ENCODE data around the gene BRICD5.

Gene BRICD5

DNA sequence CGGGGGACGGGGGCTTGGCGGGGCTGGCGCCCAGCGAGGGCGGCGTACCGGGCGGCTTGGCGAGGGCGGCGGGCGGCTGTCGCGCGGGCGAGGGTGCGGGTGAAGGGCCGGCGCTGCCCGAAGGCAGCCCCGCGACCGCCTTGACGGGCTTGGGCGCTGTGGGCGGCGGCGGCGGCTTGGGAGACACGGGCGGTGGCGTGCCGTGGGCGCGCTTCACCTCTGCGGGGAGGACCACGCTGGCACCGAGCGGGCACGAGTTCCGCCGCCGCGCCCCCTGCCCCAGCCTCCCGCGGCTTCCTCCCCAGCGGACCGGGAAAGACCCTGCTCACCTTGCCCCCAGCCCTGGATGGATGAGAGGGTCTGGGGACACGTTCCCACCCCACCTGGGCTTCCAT is 31.6 kb downstream of the BRICD5 start:
- DNase-seq, result no peak

- DNase-seq, result no peak
These were observed 32.1 kb downstream of the BRICD5 start for GRCh38 chr16:2178321-2179106.

GRCh38 chr16:2177561-2177960 is 33.1 kb downstream of the BRICD5 start:
- DNase-seq, result no peak

GRCh38 chr16:2177101-2177500 is 33.6 kb downstream of the BRICD5 start:
- DNase-seq, result no peak

DNA sequence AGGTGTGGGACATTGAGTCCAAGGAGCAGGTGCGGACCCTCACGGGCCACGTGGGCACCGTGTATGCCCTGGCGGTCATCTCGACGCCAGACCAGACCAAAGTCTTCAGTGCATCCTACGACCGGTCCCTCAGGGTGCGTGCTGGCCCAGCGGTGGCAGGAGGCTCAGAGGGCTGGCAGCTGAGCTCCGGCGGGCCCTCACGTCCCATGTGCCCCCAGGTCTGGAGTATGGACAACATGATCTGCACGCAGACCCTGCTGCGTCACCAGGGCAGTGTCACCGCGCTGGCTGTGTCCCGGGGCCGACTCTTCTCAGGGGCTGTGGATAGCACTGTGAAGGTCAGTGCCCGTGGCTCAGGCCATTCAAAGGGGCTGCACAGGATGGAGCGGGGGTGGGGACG is 34.6 kb downstream of the BRICD5 start:
- no peak for DNase-seq

DNA sequence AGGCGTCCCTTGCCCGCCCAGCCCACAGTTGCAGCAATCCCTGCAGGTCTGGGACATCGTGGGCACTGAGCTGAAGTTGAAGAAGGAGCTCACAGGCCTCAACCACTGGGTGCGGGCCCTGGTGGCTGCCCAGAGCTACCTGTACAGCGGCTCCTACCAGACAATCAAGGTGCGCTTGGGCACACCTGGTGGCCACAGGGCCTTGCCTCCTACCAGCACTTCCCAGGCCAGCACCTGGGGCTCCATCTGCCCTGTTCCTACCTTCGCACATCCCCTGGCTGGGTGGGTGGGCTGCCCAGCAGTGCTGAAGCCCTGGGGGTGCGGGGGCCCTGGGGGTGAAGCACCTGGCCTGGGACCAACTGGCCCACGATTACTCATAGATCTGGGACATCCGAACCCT is 35.2 kb downstream of the BRICD5 start:
- DNase-seq, result no peak

DNA sequence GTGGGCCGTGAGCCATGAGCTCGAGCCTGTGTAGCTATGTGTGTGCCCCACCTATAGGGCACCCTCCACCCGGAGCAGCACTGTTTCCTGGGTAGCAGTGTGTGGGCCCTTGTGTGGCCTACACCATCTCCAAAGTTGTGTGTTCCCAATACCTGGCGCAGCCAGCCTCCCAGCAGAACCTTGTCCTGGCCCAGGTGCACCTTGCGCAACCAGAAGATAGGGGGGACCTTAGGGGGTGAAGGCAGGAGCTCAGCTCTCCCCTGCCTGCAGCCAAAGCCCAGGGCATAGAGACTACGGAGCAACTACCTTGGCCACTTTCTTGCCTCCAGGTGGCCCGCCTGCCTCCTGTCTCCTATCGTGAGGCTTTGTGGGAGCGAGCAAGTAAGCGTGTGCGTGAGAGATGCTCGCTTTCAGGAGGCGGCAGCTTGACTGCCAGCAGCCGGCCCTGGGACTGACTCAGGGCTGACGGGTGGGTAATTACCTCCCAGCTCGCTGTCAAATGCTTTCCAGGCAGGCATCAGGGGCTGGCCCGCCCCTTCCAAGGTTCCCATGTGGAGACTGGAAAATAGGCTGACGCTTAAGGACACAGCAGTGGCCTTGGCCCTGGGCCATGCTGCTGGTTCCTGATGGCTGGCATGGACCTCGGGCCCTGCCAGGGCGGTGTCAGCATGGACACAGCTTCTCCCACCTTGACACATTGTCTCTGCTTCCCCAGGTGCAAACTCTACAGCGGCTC is 36.1 kb downstream of the BRICD5 start:
- DNase-seq, result no peak

- DNase-seq, result no peak
These were observed 36.7 kb downstream of the BRICD5 start for GRCh38 chr16:2173916-2174315.

- DNase-seq, result no peak
These were observed 37.3 kb downstream of the BRICD5 start for GRCh38 chr16:2173366-2173765.

DNA sequence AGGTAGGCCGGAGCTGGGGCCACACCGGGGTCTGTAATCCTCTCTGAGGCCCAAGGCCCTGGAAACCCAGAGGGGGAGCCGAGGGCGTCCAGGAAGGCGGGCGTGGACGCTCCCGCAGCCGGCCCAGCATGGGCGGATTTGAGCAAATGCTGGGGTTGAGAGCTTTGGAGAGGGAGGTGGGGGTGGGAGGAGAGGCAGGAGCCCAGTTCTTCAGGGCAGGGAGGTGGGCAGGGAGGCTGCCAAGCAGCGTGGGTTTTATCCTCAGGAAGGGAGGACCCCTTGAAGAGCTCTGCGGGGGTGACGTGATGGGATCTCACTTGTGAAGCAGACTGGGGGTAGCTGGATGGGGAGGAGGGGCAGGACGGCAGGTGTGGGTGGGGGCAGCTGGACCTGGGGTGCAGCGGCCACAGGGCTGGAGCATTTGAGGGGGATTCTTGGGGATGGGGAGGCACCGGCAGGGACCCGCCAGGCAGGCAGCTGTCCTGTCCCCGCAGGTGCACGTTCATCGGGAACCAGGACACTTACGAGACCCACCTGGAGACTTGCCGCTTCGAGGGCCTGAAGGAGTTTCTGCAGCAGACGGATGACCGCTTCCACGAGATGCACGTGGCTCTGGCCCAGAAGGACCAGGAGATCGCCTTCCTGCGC is 37.9 kb downstream of the BRICD5 start:
- no peak for DNase-seq

- DNase-seq, result no peak
These were observed 39.0 kb downstream of the BRICD5 start for GRCh38 chr16:2171601-2172178.

DNA sequence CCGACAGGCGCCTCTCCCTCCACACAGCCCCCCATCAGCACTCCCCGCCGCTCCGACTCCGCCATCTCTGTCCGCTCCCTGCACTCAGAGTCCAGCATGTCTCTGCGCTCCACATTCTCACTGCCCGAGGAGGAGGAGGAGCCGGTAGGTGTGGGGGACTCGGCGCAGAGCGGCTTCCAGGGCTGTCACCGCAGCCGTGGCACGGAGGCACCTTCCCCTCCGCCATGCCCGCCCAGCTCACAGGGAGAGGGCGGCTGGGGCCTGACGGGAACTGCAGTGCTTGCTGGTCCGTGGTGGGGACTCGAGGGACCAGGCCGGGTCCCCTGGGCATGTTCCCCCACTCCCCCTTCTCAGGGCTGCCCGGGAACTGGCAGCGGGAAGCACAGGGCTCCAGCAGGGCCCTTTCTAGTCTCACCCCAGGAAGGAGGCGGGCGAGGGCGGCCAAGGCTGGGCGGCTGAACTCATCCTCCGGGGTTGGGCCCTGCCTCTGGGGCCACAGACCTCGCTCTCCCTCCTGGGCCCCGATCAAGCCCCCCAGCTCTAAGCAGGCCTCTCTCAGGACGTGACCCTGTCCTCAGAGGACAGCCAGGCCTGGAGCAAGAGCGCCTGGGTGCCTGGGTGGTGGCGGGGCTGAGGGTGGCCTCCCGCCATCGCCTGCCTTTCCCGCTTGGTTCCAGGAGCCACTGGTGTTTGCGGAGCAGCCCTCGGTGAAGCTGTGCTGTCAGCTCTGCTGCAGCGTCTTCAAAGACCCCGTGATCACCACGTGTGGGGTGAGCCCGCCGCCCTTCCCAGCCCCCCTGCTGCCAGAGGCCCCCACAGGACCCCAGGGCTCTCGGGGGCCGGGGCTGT is 39.9 kb downstream of the BRICD5 start:
- no peak for DNase-seq

GRCh38 chr16:2170080-2170479 is 40.6 kb downstream of the BRICD5 start:
- no peak for DNase-seq

GRCh38 chr16:2167068-2167638 is 43.5 kb downstream of the BRICD5 start:
- no peak for DNase-seq

GRCh38 chr16:2166263-2167067 is 44.2 kb downstream of the BRICD5 start:
- DNase-seq, result no peak

DNA sequence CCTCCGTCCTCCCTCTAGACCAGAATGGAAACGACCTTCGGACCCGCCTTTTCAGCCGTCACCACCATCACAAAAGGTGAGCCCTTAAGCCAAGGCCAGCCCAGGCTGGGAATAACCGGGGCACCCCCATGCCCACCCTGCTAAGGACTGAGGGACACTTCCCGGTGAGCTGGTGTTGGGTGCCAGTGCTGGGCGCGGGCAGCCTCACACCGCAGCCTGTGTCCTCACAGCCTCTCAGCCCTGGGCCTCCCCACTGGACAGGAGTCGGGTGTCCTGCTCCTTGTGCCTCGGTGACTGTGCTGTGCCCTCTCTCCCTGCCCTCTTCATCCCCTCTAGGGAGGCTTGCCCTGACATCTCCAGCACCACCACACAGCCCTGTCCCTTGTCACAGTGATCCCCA is 44.8 kb downstream of the BRICD5 start:
- DNase-seq, result no peak

- DNase-seq, result no peak
These were observed 47.3 kb downstream of the BRICD5 start for GRCh38 chr16:2163211-2163881.

DNA sequence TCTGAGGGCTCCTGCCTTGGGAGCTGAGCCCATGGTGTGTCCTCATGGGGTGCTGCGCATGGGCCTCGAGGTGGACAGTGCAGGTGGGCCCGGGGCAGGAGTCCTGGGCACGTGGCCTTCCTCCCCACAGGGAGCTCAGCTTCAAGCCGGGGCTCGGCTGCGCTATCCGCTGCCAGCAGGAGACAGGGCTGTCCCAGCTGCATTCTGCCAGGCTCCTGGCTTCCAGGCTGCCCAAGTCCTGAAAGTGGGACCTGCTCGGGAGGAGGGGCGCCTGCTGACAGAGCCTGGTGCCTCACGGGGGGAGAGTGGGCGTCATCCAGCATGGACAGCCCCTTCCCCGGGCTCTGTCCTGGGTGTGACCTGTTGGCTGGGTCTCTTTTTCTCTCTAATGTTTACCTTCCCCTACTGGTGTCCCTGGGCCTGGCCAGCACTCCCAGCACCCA is 48.0 kb downstream of the BRICD5 start:
- DNase-seq, result no peak

DNA sequence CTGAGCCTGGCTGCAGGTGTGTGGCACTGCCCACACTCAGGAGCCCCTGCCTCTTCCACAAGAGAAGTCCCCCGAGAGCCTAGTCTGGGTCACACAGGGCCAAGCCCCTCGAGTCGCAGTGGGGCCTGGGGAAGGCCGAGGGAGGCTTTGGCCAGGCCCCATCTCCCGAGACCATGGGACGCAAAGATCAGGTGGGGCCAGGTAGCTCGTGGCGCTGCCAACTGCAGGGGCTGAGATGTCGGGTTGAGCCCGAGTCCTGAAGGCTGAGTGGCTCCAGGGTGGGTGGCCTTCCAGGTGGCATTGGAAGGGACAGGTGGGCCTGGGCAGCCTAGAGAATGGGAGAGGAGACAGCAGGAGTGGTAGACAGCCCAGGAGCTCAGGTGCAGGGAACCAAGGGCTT is 48.8 kb downstream of the BRICD5 start:
- no peak for DNase-seq

DNA sequence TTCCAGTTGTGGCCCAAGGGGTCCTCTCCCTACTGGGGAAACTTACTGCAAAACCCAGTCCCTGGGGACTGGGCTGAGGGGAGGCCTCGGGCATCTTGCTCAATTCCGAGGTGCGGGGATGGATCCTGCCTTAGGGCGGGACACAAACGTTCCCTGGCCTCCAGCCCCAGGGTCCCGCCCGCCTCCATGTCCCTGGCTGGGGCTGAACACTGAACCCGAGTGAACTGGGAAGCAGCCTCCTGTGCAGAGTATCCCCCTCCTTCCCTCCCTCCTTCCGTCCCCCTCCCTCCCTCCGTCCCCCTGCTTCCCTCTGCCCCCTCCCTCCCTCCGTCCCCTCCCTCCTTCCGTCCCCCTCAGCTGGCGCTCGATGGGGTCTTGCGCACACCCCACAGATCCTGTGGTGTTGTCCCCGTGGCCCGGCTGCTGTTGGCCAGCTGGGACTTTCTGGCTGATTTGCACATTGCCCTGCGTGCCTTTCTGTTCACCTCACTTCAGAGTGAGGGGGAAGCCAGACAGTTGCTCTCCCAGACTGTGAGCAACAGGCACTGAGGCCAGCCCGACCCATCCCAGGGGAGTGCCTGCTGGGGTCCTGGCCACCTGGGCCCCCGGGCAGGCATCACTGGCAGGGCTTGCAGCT is 49.6 kb downstream of the BRICD5 start:
- DNase-seq, result no peak
